H4 (cell line): Measurements from ENCODE around the gene HAVCR2. TPM values are rescaled to one million over a fixed set of nuclear protein-coding genes. Genes with fewer than 3 reads are reported as not detected.

Experiments
- DNase-seq: peaks from one replicate; pipeline ENCODE4 v3.0.0-alpha.2; 2015; ENCODE audit warnings: low spot score
- total RNA-seq: library from RNA; depleted of rRNA; stranded (reverse); fragments of >200 nt; shearing (Covaris generic); gene quantifications from 2 replicates; pipeline ENCODE4 v1.2.3, GENCODE V29; 2014; rRNA removed

The HAVCR2 gene
- total RNA-seq, 1 experiment from 2014 or later = 0.02 TPM

DNA sequence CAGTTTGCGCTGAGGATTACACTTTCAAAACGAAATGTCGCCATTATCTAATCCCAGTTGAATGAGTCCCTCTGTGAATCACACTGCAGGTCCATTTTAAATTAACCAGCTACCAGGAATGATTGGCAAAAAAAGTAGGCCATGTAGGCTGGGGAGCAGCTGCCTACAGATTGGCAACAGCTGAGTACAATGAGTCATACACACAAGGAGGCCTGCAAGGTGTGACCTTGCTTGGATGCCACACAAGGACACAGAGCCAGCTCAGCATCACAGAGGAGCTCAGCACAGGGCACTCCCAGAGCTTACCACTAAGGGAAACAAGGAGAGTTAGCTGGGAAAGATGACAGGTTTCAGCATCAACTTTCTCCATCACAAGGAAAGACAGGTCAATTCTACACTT lies 62.8 kb downstream of the HAVCR2 start:
- DNase-seq = peak; percentile 27

GRCh38 chr5:157045601-157046000 lies 63.2 kb downstream of the HAVCR2 start:
- DNase-seq = no peak

GRCh38 chr5:157038568-157039187 lies 70.2 kb downstream of the HAVCR2 start:
- no peak for DNase-seq

Other genes starting within 250 kb of the HAVCR2 start
- not detected in 2 replicates for gene TIMD4, start 145.8 kb downstream of the HAVCR2 start, total RNA-seq
- 0.04 and 0.29 TPM in 2 replicates for gene HAVCR1, start 49.9 kb downstream of the HAVCR2 start, total RNA-seq
- gene MED7, start 33.8 kb upstream of the HAVCR2 start, total RNA-seq = 10.4 and 20.0 TPM in 2 replicates
- not detected in 2 replicates for gene GARIN3, start 57.2 kb upstream of the HAVCR2 start, total RNA-seq
- 0.02 TPM in 1 of 2 replicates, not detected in the other for gene ITK, start 71.8 kb upstream of the HAVCR2 start, total RNA-seq
- gene CYFIP2, start 157.1 kb upstream of the HAVCR2 start, total RNA-seq = 4.5 and 10.6 TPM in 2 replicates